Stimulated activated memory B cell treated with anti-CD40 and anti-IgM and Interleukin-4, amounts not matched to agents 10 μg/mL and 1 μg/mL and 100 μg/mL, for 72 hours (primary cell): ENCODE measurements around the gene TRAF4.
"Not testable (repeated sequence)": the region's sequence is repeated elsewhere in the genome, so short reads cannot be mapped to it uniquely, and the experiment has no call there.

Experiments used
- ATAC-seq: fragments of 150-1000 bp; cut with Tn5 transposase; 2 replicates; pipeline ENCODE4 v1.10.0; 2021
- H3K27ac Mint-ChIP-seq: one replicate; pipeline ENCODE4 v1.8.0; 2022; ENCODE audit warnings: mild to moderate bottlenecking, mixed read lengths
- H3K27me3 Mint-ChIP-seq: one replicate; pipeline ENCODE4 v1.8.0; 2022; ENCODE audit warnings: mixed read lengths
- H3K36me3 Mint-ChIP-seq: one replicate; pipeline ENCODE4 v1.8.0; 2022; ENCODE audit warnings: mixed read lengths
- H3K4me1 Mint-ChIP-seq: one replicate; pipeline ENCODE4 v1.8.0; 2022; ENCODE audit warnings: mixed read lengths
- H3K4me3 Mint-ChIP-seq: one replicate; pipeline ENCODE4 v1.8.0; 2022; ENCODE audit warnings: mild to moderate bottlenecking, moderate library complexity, mixed read lengths
- H3K9me3 Mint-ChIP-seq: one replicate; pipeline ENCODE4 v1.8.0; 2022; ENCODE audit warnings: mixed read lengths

TRAF4 gene

DNA sequence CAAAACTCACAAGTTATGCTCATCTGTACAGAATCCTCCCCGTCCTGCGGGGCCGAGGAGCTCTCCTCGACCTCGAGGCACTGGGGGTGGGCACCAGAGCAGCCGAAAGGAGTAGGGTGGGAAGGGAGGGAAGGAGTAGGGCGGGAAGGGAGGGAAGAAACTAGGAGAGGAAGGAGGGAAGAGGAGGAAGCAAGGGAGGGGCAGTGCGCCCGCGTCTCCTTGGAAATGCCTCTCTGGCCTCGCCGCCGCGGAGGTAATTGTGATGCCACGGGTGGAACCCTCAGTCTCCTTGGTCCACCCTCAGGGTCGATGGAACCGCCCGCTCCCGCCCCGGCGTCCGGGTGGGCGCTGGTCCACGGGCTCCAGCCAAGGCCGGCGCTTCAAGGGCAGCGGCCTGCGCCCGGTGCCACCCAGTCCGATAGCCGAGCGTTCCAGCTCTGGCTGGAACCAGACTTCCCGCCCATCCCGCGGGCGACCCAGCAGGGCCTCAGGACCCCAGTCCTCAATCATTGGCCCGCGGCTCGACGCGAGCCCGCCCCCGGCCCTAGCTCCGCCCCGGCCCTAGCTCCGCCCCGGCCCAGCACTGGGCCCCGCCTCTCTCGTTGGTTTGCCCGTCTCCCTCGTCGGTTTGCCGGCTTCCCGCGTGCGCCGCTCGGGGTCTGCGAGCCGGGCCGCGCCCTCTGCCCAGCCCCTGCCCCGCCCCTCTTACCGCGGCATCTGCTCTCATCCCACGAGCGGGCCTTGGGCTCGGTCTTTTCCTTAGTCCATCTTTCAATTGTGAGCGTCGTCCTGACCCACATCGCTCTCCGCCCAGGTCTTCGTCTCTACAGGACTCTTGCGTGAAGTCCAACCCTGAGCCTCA, 32.7 kb upstream of the TRAF4 start:
- H3K4me1 Mint-ChIP-seq, result peaks cover 37% of the 10 kb centered on the region
- H3K27me3 Mint-ChIP-seq, result peaks cover 17% of the 10 kb centered on the region
- H3K9me3 Mint-ChIP-seq, result no peaks in the 10 kb centered on the region
- H3K27ac Mint-ChIP-seq, result peak overlapping the region; percentile 93
- peak; percentile 93 for ATAC-seq
- peak overlapping the region; percentile 87 for H3K4me3 Mint-ChIP-seq
- H3K36me3 Mint-ChIP-seq, result no peaks in the 10 kb centered on the region

DNA sequence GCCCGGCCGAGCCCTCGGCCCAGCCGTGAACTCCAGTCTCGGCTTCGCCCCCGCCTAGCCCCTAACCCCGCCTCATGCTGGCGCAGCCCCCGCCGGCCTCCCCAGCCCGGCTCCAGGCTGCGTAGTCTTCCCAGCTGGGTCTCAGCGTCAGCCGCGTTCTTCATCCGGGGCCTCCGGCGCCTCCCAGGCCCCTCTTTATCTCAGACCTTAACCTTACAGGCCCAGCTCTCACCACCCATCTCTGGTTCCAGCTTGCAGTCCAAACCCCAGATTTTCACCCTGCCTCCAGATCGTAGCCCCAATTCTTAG, 32.1 kb upstream of the TRAF4 start, which contains the start of gene PROCA1:
Gene PROCA1 (minus strand): TSS at position 166 of the 309 bp plus-strand sequence. CDS start 228 bp downstream, outside the sequence.
- ATAC-seq, result peak; percentile 44
- peak within 1 kb of the TSS; percentile 93 for H3K27ac Mint-ChIP-seq
- H3K4me1 Mint-ChIP-seq, result peaks cover 37% of the 10 kb centered on the region
- H3K4me3 Mint-ChIP-seq, result peak within 1 kb of the TSS; percentile 87
- H3K36me3 Mint-ChIP-seq, result no peaks in the 10 kb centered on the region
- no peaks in the 10 kb centered on the region for H3K9me3 Mint-ChIP-seq
- peaks cover 17% of the 10 kb centered on the region for H3K27me3 Mint-ChIP-seq

GRCh38 chr17:28712032-28712704, 31.6 kb upstream of the TRAF4 start:
- ATAC-seq, result peak; percentile 74
- Mint-ChIP-seq H3K36me3 (no peaks in the 10 kb centered on the region), H3K9me3 (no peaks in the 10 kb centered on the region), H3K27ac (peak overlapping the region; percentile 93), H3K4me3 (peak overlapping the region; percentile 87), H3K4me1 (peaks cover 37% of the 10 kb centered on the region), H3K27me3 (peaks cover 17% of the 10 kb centered on the region)

DNA sequence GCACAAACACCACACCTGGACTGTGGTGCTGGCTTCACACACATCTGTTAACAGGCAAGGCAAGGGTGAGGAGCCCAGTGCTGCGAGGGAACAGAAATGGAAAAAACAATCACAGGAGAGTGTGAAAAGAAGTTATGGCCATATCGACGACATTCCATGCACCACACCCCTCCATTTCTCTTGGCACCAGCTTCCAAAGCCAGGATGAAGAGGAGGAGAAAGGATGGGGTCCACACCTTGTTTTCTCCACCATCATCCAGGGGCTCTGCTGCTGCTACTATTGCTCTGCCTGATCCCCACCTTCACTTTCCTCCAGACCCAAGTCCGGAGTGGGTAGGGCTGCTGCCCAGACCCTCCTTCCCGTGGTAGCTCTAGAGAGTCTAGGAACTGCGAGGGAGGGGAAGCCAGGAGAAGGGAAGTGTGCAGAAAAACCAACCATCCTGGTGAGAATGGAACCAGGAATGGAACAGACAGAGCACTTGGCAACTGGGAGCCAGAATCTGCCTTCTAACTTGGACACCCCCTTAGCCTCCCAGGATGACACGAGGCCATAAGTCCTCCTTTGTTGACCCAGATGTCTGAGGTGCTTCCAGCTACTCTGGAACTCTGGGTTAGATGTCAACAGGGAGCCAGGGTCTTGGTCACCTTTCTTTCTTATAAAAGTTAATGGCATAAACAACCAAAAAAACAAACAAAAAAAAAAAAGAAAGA, 31.0 kb upstream of the TRAF4 start:
- Mint-ChIP-seq H3K4me1 (peaks cover 39% of the 10 kb centered on the region), H3K4me3 (peak overlapping the region; percentile 87), H3K27me3 (peaks cover 17% of the 10 kb centered on the region), H3K27ac (peak overlapping the region; percentile 93), H3K36me3 (no peaks in the 10 kb centered on the region), H3K9me3 (no peaks in the 10 kb centered on the region)
- ATAC-seq, result no peak

- no peaks in the 10 kb centered on the region for H3K9me3 Mint-ChIP-seq
- H3K27ac Mint-ChIP-seq, result no peak overlapping the region
- peaks cover 17% of the 10 kb centered on the region for H3K27me3 Mint-ChIP-seq
- no peak overlapping the region for H3K4me3 Mint-ChIP-seq
- no peak for ATAC-seq
- peaks cover 51% of the 10 kb centered on the region for H3K4me1 Mint-ChIP-seq
- no peaks in the 10 kb centered on the region for H3K36me3 Mint-ChIP-seq
Observed at GRCh38 chr17:28714281-28714680, 29.5 kb upstream of the TRAF4 start.

DNA sequence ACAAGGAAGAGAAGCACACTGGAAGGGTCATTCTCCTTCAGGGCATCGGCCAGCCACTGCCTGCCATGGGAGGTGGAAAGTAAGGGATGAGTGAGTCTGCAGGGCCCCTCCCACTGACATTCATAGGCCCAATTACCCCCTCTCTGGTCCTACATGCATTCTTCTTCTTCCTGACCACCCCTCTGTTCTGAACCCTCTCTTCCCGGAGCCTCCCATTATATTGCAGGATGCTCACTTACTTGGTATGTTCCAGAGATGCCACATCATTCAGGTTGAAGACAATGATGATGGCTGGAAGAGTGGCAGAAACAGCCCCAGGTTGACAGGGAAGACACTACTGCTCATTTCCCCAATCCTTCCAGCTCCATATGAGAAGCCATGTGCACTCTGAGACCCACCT, 28.6 kb upstream of the TRAF4 start:
- H3K36me3 Mint-ChIP-seq, result peaks cover 5% of the 10 kb centered on the region
- peaks cover 17% of the 10 kb centered on the region for H3K27me3 Mint-ChIP-seq
- H3K9me3 Mint-ChIP-seq, result no peaks in the 10 kb centered on the region
- no peak overlapping the region for H3K4me3 Mint-ChIP-seq
- no peak for ATAC-seq
- H3K4me1 Mint-ChIP-seq, result peaks cover 55% of the 10 kb centered on the region
- H3K27ac Mint-ChIP-seq, result no peak overlapping the region

DNA sequence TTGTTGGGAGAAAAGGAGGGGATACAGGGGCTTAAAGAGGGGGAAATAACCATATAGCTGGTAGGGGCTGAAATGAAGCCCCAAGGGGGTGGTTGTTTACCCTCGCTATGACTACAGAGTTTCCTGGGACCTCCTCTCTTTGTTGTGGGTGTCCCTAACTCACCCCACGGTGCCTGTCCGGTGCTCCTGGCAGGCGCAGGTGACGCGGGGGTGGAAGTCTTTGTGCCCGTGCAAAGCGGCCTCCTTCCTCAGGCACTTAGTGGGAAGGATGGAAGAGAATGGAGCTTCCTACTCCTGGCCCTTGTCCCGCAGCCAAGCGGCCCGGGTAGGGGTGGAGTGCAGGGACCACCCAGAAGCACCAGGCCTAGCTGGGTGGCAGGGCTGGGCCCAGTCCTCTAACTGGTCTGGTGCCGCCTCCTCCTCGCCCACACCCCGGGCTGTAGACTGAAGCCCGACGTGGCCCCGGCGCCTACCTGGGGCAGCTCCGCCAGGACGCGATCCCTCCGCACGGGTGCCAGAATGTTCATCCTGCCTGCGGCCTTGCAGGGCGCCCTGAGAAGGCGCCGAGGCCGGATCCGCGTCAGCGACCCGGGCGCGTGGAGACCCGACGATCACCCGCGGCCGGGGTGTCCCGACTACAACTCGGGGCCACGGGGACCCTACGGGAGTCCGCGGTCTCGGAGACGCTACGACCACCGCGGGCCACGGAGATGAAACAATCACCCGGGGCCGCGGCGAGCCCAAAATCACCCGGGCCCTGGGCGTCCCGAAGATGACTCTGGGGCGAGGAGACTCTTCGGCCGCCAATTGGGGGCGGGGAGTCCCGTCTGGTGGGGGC, 26.9 kb upstream of the TRAF4 start:
- Mint-ChIP-seq H3K27ac (peak overlapping the region; percentile 80), H3K36me3 (peaks cover 22% of the 10 kb centered on the region), H3K9me3 (no peaks in the 10 kb centered on the region), H3K4me1 (peaks cover 49% of the 10 kb centered on the region), H3K27me3 (peaks cover 17% of the 10 kb centered on the region), H3K4me3 (peak overlapping the region; percentile 55)
- ATAC-seq, result no peak

GRCh38 chr17:28717578-28718332, 26.1 kb upstream of the TRAF4 start, which contains the start of gene RAB34:
Gene RAB34, minus strand, starts transcription at chr17:28717868. Its CDS starts 602 bp downstream, at chr17:28717266.
- peak within 1 kb of the TSS; percentile 80 for H3K27ac Mint-ChIP-seq
- H3K4me3 Mint-ChIP-seq, result peak within 1 kb of the TSS; percentile 80
- H3K36me3 Mint-ChIP-seq, result peaks cover 30% of the 10 kb centered on the region
- ATAC-seq, result peak; percentile 2
- H3K27me3 Mint-ChIP-seq, result peaks cover 17% of the 10 kb centered on the region
- peaks cover 49% of the 10 kb centered on the region for H3K4me1 Mint-ChIP-seq
- H3K9me3 Mint-ChIP-seq, result no peaks in the 10 kb centered on the region

DNA sequence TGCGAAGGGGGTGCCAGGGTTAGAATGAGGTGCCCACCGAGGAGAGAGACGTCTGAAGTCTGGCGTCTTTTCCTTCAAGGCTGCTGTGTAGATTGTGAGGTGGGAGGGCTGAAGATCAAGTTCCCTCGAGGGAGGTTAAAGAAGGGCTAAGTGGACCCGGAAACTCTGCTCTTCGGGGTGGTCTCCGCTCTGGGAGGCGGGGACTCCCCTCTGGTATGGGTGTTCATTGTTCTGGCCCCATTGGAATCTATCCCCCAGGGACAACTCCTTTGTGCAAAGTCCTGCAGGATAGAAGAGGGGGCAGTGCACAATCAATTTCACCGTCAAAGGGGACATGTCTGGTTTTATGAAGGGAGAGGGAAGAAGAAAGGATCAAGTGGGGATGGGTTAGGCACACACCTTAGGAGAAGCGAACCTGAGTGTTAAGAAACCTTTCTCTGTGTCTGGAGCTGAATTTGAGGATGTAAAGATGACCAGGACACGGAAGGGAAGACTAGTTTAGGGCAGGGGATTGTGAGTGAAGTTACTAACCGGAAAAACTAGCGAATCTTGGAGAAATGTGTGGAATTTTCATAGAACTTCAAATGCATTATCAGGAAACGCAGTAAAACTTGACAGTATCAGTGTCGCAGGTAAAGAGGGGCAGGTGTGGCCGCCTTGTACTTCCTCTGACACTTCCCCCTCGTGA, 25.3 kb upstream of the TRAF4 start:
- no peak for ATAC-seq
- peaks cover 50% of the 10 kb centered on the region for H3K4me1 Mint-ChIP-seq
- H3K27me3 Mint-ChIP-seq, result peaks cover 17% of the 10 kb centered on the region
- H3K27ac Mint-ChIP-seq, result peak overlapping the region; percentile 80
- no peaks in the 10 kb centered on the region for H3K9me3 Mint-ChIP-seq
- H3K4me3 Mint-ChIP-seq, result peak overlapping the region; percentile 80
- peaks cover 33% of the 10 kb centered on the region for H3K36me3 Mint-ChIP-seq

- H3K4me3 Mint-ChIP-seq, result peak overlapping the region; percentile 98
- peaks cover 56% of the 10 kb centered on the region for H3K4me1 Mint-ChIP-seq
- H3K9me3 Mint-ChIP-seq, result no peaks in the 10 kb centered on the region
- ATAC-seq, result no peak
- peak overlapping the region; percentile 97 for H3K27ac Mint-ChIP-seq
- peaks cover 38% of the 10 kb centered on the region for H3K36me3 Mint-ChIP-seq
- H3K27me3 Mint-ChIP-seq, result peaks cover 17% of the 10 kb centered on the region
Observed at GRCh38 chr17:28719021-28719433, 24.8 kb upstream of the TRAF4 start.

GRCh38 chr17:28720247-28720996, 23.4 kb upstream of the TRAF4 start:
- peaks cover 52% of the 10 kb centered on the region for H3K36me3 Mint-ChIP-seq
- H3K9me3 Mint-ChIP-seq, result no peaks in the 10 kb centered on the region
- ATAC-seq, result no peak
- peaks cover 6% of the 10 kb centered on the region for H3K27me3 Mint-ChIP-seq
- H3K4me3 Mint-ChIP-seq, result peak overlapping the region; percentile 98
- peak overlapping the region; percentile 97 for H3K27ac Mint-ChIP-seq
- H3K4me1 Mint-ChIP-seq, result peaks cover 62% of the 10 kb centered on the region

GRCh38 chr17:28720997-28721329, 22.8 kb upstream of the TRAF4 start:
- H3K36me3 Mint-ChIP-seq, result peaks cover 54% of the 10 kb centered on the region

More at GRCh38 chr17:28720997-28721329, 22.8 kb upstream of the TRAF4 start:
- Mint-ChIP-seq H3K4me3 (peak overlapping the region; percentile 98), H3K4me1 (peaks cover 61% of the 10 kb centered on the region), H3K27ac (peak overlapping the region; percentile 97)
- ATAC-seq, H3K27me3 Mint-ChIP-seq, H3K9me3 Mint-ChIP-seq: not testable (repeated sequence)
